ENCODE measurements around the gene TBCCD1. TPM values are rescaled to one million over a fixed set of nuclear protein-coding genes. Genes with fewer than 3 reads are reported as not detected.

TBCCD1 gene
- total and polyA plus RNA-seq, 2 of the 8 experiments (the other 6 are each of a cell fraction or from before 2014, with no cell fraction given) = 11.3 to 13.9 TPM

GRCh38 chr3:186613637-186614265, 46.6 kb upstream of the TBCCD1 start:
- Histone ChIP-seq H2AK5ac (ENCODE audit: low read depth, low read length) (no peak overlapping the region), H2BK12ac (ENCODE audit: low read depth, low read length) (no peak overlapping the region; the same call in 1 of the 2 replicates), H3K23ac (ENCODE audit: insufficient read length) (no peak overlapping the region), H2AFZ (ENCODE audit: low read length) (no peak overlapping the region), H2BK5ac (ENCODE audit: low read depth, low read length) (no peak overlapping the region), H3K27me3 (replicated peaks in 1 of 4; ENCODE audit: control insufficient read depth in 3 of 4, extremely low read depth in 1 of 4, insufficient read depth in 3 of 4, low read length in 3 of 4) (no peaks in the 10 kb centered on the region; a peak in 1 of 7 replicates), H3K36me3 (ENCODE audit: control insufficient read depth in 2 of 4, insufficient read depth in 4 of 4, low read length in 3 of 4) (no peaks in the 10 kb centered on the region), H3K9me3 (ENCODE audit: insufficient read depth in 2 of 2, low read depth in 1 of 2, low read length in 1 of 2) (no peaks in the 10 kb centered on the region), H3K4me1 (replicated peaks in 1 of 4; ENCODE audit: control insufficient read depth in 3 of 4, insufficient read depth in 4 of 4, low read length in 3 of 4) (peaks cover 0 to 7% (median 6%) of the 10 kb centered on the region in 4 experiments; a peak in 6 of 7 replicates), H3K79me1 (ENCODE audit: low read depth, low read length) (no peaks in the 10 kb centered on the region), H3K27ac (ENCODE audit: low read depth, low read length) (no peak overlapping the region), H3K4ac (replicated peaks; ENCODE audit: insufficient read length, low read depth, low read length) (no peak overlapping the region), H3K4me3 (ENCODE audit: extremely low read depth in 1 of 4, insufficient read depth in 2 of 4, low read depth in 3 of 4, low read length in 4 of 4) (no peak overlapping the region), H4K91ac (replicated peaks; ENCODE audit: insufficient read length, low read length) (no peak overlapping the region), H2BK15ac (ENCODE audit: low read length) (no peak overlapping the region), H3K23me2 (ENCODE audit: low read depth, low read length) (no peaks in the 10 kb centered on the region), H3K56ac (replicated peaks; ENCODE audit: insufficient read length, low read depth, low read length) (no peak overlapping the region), H3K14ac (ENCODE audit: insufficient read length) (no peak overlapping the region), H3K18ac (ENCODE audit: extremely low read depth, low read length) (no peak overlapping the region), H4K20me1 (replicated peaks in 1 of 2; ENCODE audit: control insufficient read depth in 1 of 2, insufficient read depth in 2 of 2, low read length in 2 of 2) (no peaks in the 10 kb centered on the region), H4K5ac (ENCODE audit: insufficient read length, low read depth, low read length) (no peak overlapping the region), H2BK120ac (replicated peaks; ENCODE audit: low read depth, low read length) (no peak overlapping the region), H2BK20ac (ENCODE audit: low read length) (no peak overlapping the region), H3K4me2 (ENCODE audit: insufficient read depth in 1 of 2, low read depth in 2 of 2, low read length in 2 of 2) (no peak overlapping the region), H3K9ac (replicated peaks in 1 of 4; ENCODE audit: extremely low read depth in 1 of 4, low read depth in 3 of 4, low read length in 3 of 4) (no peak overlapping the region), H4K8ac (ENCODE audit: extremely low read depth, insufficient read depth, low read length) (no peak overlapping the region), H3K79me2 (ENCODE audit: control insufficient read depth in 1 of 2, insufficient read depth in 2 of 2, low read length in 2 of 2) (no peaks in the 10 kb centered on the region)
- FAIRE-seq = no peak
- ChIA-PET CTCF (ENCODE audit: partially characterized antibody) (interaction anchor here (0.7 to 12.9 kb wide), 26 partner anchors 12 to 492 kb away, joined by 3 to 333 read pairs (median 6); partner anchors contain the start of gene HRG), POLR2A (ENCODE audit: partially characterized antibody) (interaction anchor here (1.2 to 6.2 kb wide), 4 partner anchors 11 to 177 kb away, joined by 3 to 87 read pairs (median 4); partner anchors contain the start of gene EIF4A2)
- DNase-seq (ENCODE audit: low read depth in 1 of 2, low spot score in 2 of 2) = no peak
- TF ChIP-seq GABPA (IDR thresholded peaks at IDR 0.05; ENCODE audit: borderline replicate concordance, insufficient read depth, low read length) (no peak), SIN3A (conservative IDR thresholded peaks at IDR 0.05 in 1 of 2, IDR thresholded peaks at IDR 0.05 in 1 of 2; ENCODE audit: low read depth in 1 of 2, low read length in 2 of 2) (no peak)
- WGBS, 2 experiments (ENCODE audit: extremely low coverage in 1 of 2, insufficient coverage in 1 of 2, insufficient read length in 1 of 2, insufficient replicate concordance in 2 of 2, low coverage in 1 of 2, low lambda C conversion rate in 2 of 2, missing lambda C conversion rate in 1 of 2) = 88% methylated on average over 4 of the region's 4 CpGs; no CpG with 5 or more reads in 1 of the 2 experiments
